ENCODE results near the gene SRPK3. TPM values are rescaled to one million over a fixed set of nuclear protein-coding genes. Genes with fewer than 3 reads are reported as not detected.
A peak's percentile ranks its signal among the peaks of the same experiment; 100 is the strongest.

The SRPK3 gene
- total RNA-seq, 1 donor from 2014 or later = not detected

DNA sequence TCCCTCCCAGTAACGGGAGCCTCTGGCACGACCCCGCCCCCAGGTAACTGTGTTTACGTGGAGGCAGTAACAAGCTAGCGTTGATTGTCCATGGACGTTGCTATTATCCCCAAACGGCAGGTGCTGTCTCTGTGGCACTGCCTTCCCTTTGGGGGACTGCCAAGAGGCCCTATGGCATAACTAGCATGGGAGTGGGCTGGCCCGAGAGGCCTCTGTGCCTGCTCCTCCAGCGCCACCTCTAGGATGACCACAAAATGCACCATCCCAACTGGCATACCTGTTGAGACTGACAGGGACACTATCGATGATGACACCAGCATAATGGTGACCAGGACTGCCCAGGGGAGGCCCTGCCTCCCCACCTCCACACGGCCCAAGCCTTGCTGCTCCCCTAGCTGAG lies 1.5 kb downstream of the SRPK3 start:
- no peak for DNase-seq (ENCODE audit: extremely low read depth, low read depth, low spot score)

DNA sequence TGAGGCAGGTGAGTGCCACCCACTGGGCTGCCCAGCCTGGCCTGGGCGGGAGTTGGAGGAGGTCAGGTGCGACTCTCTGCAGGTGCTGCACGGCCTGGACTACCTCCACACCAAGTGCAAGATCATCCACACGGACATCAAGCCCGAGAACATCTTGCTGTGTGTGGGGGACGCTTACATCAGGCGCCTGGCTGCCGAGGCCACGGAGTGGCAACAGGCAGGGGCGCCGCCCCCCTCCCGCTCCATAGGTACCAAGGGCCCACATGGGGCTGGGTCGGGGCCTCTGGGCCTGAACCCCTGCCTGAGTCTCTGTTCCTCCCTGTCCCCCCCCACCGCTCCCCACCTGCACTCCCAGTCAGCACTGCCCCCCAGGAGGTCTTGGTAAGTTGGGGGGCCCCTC lies 2.0 kb downstream of the SRPK3 start:
- DNase-seq (ENCODE audit: extremely low read depth, low read depth, low spot score) = no peak

DNA sequence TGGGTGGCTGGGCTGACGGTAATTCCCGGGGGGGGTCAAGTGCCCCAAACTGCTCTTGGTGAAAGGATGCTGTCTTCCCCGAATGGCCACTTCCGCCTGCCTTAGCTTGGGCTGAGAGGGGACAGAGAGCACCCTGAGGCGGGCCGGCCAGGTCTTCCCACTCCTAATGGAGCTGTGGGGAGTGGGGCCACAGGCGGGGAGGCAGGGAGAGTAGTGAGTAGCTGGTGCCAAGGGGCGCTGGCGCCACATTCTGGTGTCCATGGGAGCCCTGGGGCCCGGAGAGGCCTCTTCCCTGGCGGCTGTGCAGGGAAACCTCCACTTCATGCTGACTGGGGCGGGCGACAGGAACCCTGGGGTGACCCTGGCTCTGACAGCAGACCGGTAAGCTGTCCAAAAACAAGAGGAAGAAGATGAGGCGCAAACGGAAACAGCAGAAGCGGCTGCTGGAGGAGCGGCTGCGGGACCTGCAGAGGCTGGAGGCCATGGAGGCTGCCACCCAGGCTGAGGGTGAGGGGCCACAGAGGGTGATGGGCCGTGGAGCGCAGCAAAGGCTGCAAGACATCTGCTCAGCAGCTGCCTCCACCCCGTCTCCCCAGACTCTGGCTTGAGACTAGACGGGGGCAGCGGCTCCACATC lies 2.7 kb downstream of the SRPK3 start:
- no peak for DNase-seq (ENCODE audit: extremely low read depth, low read depth, low spot score)

DNA sequence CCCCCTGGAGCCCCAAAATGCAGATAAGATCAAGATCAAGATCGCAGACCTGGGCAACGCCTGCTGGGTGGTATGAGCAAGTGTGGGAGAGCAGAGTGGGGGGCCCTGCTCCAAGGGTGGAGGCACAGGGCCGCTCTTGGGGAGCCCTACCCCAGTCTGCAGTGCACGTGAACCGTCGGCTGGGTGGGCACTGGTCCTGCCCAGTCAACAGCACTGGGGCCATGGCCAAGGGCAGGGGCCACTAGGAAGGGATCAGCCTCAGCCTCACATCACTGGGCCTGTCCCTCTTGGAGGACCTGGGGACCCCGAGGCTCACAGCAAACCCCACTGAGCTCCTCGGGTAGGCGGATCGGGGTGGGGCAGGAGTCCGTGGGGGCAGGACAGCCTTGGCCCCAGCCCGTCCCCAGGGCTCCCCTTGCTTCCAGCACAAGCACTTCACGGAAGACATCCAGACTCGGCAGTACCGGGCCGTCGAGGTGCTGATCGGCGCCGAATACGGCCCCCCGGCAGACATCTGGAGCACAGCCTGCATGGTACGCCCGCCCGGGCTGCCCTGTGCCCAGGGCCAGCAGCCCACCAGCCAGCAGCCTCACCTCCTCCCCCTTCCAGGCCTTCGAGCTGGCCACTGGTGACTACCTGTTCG lies 3.6 kb downstream of the SRPK3 start:
- no peak for DNase-seq (ENCODE audit: extremely low read depth, low read depth, low spot score)

DNA sequence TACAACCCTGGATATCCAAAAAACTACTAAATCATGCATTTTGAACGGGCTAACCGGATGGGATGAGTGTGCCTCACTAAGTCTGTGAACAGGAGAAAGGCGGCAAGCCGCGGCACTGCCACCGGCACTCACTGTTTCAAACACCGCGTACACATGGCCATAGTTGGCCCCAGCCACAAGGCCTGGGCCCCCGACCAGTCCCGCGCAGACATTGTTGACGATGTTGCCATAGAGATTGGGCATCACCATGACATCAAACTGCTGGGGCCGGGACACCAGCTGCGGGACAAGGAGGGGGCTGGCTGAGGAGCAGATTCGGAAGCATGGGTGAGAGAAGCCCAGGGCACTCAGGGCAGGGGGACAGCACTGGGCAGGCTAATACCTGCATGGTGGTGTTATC lies 5.8 kb downstream of the SRPK3 start:
- DNase-seq (ENCODE audit: extremely low read depth, low read depth, low spot score) = no peak

DNA sequence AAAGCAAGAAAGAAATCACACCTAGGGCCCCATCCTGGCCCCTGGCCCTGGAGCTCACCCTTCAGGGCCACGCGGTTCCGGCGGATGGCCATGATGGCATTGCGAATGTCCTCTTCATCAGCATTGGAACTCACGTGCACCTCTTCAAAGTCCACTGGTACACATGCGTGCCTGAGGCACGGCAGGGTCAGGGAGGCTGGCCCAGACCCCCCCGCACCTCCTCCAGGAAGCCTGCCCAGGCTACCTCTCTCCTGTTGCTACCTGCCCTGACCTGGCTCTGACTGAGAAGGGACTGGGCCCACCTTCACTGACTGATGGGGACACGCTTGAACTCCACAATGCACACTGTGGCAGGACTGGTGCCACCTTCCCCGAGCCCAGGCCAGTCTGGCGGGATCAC lies 8.8 kb downstream of the SRPK3 start:
- no peak for DNase-seq (ENCODE audit: extremely low read depth, low read depth, low spot score)

DNA sequence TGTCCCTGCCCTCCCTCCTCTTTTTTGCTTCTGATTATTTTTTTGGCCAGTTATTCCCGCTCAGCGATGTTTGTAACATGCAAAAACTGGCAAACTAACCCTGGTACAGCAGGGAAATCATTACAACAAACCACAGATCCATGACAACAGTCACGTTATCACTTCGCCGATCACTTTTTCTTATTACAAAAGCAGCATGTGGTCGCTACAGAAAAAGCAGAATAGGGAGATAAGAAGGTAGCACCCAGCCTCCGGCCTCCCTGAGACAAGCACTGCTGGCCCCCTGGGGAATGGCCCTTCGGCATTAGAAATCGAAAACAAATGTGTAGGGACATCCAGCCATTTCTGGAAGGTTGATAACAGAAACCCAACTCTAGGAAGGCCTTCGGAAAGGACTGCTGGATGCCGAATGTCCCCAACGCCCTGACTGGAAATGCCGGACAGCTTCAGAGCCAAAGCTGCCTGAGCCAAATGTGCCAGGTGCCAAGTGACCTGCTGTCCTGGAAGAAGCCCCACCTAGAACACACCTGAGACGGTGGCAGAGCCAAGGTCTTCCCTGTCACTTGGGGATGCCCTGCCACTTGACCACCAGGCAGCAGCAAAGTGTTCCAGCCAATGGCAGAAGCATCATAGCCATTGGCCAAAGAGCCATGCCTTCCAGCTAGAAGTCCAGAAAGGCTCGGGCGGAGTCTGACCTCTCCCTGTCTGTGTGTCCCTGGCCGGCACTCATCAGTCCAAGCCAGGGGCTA lies 10.4 kb downstream of the SRPK3 start:
- no peak for DNase-seq (ENCODE audit: extremely low read depth, low read depth, low spot score)

DNA sequence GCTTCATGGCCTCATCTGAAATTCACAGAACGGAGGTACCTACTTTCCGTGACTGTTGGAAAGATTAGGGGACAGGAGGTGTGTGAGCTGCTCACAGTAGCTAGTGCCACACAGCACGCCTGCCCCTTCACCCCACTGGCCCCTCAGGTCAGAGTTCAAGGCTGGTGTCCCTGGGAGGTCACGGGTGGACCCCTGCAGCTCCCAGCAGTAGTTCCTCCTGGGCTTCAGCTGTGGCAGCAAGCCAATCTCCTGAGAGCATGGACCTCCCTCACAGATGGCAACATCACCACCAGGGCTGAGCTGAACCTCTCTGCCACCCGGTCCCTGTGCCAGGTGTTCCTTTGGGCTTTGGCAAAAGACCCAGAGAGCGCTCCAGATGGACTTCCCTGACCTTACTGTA lies 11.5 kb downstream of the SRPK3 start:
- DNase-seq (ENCODE audit: extremely low read depth, low read depth, low spot score) = no peak

DNA sequence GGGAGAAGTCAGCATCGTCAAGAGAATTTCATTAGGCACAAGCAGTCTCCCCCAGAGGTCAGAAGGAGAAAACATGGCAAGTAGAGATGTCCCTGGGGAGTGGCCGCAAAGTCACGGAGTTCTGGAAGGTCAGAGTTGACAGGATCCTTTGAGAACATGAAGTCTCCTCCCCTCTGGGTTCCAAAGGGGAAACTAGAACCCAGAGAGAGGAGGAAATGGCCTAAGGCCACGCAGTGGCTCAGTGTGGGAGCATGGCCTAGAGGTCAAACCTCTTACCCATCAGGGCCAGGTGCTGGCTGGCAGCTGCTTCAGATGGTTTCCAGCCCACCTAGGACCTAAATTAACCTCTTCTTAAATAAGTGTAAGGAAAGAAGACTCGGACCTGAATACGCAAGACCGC lies 12.4 kb downstream of the SRPK3 start:
- DNase-seq (ENCODE audit: extremely low read depth, low read depth, low spot score) = no peak

DNA sequence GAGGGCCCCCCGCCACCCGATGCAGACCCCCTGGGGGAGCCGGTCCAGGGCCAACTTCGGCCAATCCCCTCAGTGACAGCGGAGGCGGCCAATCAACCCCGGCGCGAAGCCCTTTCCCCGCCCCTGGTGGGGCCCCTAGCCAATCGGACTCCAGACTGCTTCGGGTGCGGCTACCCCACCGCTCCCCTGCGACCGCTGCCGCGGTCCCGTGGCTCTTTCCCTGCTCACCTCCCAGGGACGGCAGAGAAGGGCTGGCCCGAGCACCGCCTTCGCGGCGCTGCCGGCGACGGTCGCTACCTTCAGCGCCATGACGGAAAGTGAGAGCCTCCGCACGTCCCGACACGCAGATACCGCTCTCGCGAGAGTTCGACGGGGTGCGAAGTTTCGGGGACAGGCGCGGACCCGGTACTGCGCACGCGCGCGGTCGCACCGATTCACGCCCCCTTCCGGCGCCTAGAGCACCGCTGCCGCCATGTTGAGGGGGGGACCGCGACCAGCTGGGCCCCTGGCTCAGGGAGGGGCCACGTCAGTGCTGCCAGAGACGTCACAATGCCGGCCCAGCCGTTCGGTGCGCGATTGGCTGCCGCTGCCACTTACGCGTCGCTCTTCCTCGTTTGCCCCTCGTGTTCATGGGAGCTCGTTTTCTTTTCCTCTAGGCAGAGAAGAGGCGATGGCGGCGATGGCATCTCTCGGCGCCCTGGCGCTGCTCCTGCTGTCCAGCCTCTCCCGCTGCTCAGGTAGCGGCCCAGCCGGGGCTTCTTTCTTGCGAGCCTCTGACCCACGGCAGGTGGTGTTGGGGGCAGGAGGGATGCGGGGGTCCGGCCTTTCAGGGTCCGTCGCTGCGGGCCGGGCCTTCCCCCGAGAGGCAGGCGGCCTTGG lies 13.4 kb downstream of the SRPK3 start, which contains the start of the genes IDH3G and SSR4:
Gene IDH3G (minus strand): TSS at position 358 of the 879 bp plus-strand sequence. CDS start 49 bp downstream, at position 309.
Gene SSR4 (plus strand): TSS at position 651 of the 879 bp plus-strand sequence. CDS start 20 bp downstream, at position 671.
- peak; percentile 45 for DNase-seq (ENCODE audit: extremely low read depth, low read depth, low spot score)

DNA sequence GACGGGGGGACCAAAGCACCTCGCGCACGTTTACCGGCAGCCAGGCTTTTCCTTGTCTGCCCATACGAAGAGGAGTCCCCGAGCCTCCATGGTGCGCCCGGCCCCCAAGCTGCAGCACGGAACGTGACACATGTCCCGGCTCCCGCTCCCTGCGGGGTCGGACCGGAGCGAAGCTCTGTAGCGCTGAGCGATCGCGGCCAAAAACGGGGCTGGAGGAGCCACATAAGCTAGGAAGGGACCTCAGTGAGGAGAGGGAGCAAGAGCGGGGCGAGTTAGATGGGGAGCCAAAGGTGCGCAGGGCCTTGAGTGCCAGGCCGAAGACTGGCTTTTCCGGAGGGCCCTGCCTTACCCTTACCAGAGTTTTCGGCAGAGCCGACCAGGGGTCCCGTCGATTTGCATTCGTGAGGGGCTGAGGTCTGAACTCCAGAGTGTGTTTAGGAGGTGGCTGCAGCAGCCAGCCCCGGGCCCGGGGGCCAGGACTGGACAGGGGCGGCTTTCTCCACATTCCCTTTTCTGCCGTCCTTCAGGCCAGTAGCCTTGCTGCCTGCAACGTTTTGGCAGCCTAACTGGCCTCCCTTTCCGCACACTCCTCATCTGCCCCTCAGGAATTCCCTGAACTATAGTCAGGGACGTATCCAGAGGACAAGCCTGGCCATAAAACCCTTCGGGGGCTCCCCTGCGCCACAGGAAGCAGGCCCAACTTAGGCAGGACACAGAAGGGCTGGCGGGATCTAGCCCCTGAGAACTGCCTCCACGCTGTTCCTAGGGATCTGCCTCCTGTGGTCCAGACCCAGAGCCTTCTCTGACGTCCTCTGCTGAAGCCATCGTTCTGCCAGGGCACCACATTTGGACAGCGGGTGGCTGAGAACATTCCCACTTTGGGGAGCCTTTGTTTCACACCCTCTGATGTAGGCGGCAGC lies 14.3 kb downstream of the SRPK3 start:
- DNase-seq (ENCODE audit: extremely low read depth, low read depth, low spot score) = no peak

DNA sequence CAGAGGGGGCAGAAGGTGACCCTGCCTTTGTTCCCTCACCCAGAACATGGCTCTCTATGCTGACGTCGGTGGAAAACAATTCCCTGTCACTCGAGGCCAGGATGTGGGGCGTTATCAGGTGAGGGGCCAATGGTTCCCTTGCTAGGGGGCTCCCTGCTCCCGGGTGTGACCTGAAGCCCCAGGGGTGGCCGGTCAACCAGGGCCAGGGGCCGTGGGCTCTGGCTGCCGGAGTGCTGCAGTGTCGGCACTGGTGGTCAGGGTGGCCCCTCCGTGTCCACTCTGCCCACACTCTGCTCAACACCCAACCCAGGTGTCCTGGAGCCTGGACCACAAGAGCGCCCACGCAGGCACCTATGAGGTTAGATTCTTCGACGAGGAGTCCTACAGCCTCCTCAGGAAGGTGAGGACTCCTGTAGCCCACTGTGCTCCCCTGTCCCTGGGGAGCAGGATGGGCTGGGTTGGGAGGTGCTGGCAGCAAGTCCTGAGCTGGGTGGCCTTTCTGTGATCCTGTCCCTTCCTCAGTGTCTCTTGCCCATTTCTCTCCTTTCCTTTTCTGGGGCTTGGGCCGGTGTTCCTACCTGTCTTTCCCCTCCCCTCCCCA lies 16.7 kb downstream of the SRPK3 start:
- DNase-seq (ENCODE audit: extremely low read depth, low read depth, low spot score) = no peak

DNA sequence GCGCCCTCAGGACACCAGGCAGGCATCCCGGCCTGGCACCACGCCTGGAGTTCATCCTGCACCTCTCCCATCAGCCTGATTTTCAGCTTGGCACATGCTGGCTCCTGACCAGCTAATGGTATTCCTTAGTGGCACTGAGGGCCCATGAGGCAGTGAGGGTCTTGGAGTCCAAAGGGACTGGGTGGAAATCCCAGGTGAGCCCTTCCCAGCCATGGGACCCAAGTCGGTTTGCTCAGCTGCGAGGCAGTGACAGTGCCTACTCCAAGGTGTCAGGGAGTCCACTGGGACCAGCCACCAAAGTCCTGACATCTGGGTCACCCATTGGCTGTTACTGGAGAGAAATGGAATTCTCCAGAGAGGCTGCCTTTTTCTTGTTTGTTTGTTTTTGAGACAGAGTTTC lies 18.5 kb downstream of the SRPK3 start:
- no peak for DNase-seq (ENCODE audit: extremely low read depth, low read depth, low spot score)

DNA sequence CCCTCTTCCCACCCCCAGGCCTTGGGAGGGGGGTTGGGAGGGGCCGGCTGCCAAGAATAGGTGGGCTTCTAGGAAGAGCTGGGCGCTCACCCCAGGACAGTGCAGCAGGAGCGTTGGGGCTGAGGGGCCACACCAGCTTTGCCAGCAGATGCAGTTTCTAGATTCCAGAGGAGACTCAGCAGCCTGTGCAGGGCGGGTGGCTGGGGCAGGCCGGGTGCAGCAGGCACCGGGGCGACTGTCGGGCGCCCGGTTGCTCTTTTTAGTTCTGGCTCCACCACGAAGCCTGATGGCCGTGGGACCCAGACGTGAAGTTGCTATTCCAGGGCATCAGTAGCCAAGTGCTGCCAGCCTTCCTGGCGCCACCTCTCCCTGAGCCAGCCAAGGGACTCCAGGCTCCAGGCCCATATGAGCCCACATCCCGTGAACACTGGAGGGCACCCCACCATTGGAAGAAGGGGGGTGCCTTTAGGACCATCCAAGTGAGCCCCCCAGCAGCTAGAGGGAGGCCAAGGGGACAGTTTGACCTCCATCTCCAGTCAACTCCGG lies 19.4 kb downstream of the SRPK3 start:
- no peak for DNase-seq (ENCODE audit: extremely low read depth, low read depth, low spot score)

DNA sequence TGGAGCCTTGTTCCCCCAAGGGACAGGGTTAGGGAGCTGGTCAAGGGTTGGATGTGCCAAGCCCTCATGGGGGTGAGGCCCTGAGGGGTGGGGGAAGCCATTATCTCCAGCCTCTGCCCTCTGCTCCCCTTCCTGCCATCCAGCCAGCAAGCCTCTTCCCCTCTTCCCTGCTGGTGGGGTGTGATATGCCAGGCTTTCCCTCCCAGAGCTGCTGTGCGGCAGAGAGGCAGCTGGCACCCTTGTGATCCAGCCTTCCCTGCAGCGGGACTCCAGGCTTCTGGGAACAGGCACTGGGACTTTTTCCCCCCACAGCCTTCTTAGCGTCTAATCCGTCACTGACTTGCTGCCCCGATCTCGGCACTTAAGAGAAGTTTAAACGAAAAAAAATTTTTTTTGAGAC lies 19.9 kb downstream of the SRPK3 start:
- DNase-seq (ENCODE audit: extremely low read depth, low read depth, low spot score) = no peak

DNA sequence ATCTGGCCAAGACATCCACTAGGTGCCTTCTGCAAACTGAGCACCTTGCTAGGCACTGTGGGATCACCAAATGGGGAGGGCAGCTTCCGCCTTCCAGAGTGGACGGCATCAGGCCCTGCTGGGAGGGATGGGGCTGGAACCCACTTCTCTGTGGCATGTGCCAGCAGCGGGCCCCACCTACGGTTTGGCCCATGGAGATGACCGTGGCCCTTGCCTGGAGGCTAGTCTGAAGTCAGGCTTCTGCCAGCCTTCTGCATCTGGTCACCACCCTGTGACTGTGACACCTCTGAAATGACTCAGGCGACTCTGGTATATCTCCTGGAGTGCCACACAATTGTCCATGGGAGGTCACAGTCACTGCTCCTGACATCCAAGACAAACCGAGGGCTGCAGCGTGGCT lies 20.8 kb downstream of the SRPK3 start:
- DNase-seq (ENCODE audit: extremely low read depth, low read depth, low spot score) = no peak

DNA sequence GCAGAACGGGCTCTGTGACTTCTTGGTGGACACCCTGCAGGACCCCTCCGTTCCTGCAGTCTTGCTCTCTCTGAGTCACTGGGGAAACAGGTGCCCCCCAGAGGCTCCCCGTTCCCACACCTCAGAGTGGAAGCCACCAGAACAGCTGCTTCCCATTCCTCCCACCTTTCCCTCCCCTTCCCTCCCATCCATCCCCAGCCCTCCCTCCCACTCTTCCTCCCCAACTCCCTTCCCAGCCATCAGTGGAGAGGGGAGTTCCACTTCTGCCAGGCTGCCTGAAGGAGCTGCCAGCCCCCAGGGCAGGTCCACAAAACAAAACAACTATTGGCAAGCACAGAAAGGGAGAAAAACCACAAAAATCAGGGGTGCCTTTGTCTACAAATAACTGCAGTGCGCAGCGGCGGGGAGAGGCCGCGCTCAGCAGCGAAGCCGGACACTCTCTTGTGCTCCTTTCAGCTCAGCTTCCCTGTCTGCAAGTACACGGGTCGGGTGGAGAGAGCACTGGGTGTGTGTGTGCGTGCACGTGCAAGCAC lies 21.7 kb downstream of the SRPK3 start:
- no peak for DNase-seq (ENCODE audit: extremely low read depth, low read depth, low spot score)

DNA sequence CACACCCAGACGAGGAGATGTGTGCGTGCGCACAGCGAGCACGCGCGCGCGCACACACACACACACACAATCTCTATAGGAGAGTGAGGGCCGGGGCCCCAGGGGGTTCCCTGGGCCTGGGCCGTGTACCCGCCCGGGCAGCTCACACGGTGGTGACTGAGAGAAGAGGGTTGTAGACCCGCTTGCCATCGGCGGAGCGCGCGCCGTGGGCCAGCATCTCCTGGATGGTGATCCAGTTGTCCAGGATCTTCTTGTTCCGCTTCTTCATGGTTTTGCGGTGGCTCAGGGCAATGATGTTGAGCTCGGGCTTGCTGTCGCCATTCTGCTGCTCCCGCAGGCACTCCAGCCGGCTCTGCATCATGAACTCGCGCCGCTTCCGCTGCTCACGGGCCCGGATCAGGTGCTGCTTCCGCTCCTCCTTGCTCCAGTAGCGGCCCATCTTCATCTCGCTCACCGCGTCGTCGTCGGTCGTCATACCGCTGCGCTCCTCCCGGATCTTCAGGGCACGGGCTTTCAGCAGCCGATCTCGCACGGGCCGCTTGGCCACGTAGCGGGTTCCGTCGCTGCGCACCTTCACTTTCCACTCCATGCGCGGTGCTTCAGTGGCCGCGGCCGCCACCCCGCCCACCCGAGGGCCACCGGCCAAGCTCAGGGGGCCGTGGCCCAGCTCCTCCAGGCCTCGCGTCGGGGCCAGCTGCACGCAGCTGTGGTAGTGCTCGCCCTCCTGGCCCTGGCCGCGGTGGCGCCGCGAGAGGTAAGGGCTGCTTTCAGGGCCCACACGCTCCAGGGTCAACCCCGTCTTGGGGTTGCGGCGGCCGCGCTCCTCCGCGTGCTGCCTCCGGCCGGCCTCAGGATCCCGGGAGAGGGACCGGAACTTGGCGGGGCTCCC lies 22.6 kb downstream of the SRPK3 start:
- no peak for DNase-seq (ENCODE audit: extremely low read depth, low read depth, low spot score)
